Endothelial cell of umbilical vein (primary cell): ENCODE measurements around the gene JARID2. TPM values are rescaled to one million over a fixed set of nuclear protein-coding genes. Genes with fewer than 3 reads are reported as not detected.

Experiments used
- BruUV-seq: library from RNA; stranded (reverse); fragments of 400-500 nt; replicated peaks from 2 replicates; lab custom pipeline; 2021; lab: Mats Ljungman, UMichigan
- CTCF ChIA-PET: fragments of 300-600, 350-600 bp; sonication (Branson Sonifier 250); formaldehyde crosslinking; loops from one replicate; lab custom pipeline; 2021; ENCODE audit warnings: antibody characterized with exemption, inconsistent platforms; lab: Charles Lee
- POLR2A ChIA-PET: fragments of 300-600, 350-600 bp; sonication (Branson Sonifier 250); formaldehyde crosslinking; loops from one replicate; lab custom pipeline; 2021; ENCODE audit warnings: antibody characterized with exemption, inconsistent platforms; lab: Charles Lee
- DNase-seq: peaks from one replicate; pipeline ENCODE4 v3.0.0-alpha.2; 2011; ENCODE audit warnings: low read depth, low spot score
- FAIRE-seq: peaks from 2 replicates; lab custom pipeline; 2011; peaks lifted over from hg19 to GRCh38; lab: Jason Lieb, UNC
- H2AFZ ChIP-seq: 2 replicates; pipeline ENCODE4 v1.6.0; 2012; ENCODE audit warnings: low read depth, low read length, control low read depth, inconsistent platforms
- H3K27ac ChIP-seq: 2 replicates; pipeline ENCODE4 v1.5.1; 2011; ENCODE audit warnings: low read depth, mild to moderate bottlenecking, control low read depth, low read length, moderate library complexity; ENCODE audit not compliant: insufficient read depth
- H3K27me3 ChIP-seq, 2 experiments: 2 replicates each; pipeline versions ENCODE4 v1.6.0 to v1.6.1; 2011; ENCODE audit warnings: low read length in 2 of 2, mixed read lengths in 1 of 2; ENCODE audit not compliant: control insufficient read depth in 2 of 2, insufficient read depth in 2 of 2
- H3K36me3 ChIP-seq, 2 experiments: 2 replicates in 1 of 2; 3 replicates in 1 of 2; pipeline ENCODE4 v1.5.1; 2011; ENCODE audit warnings: low read length in 2 of 2, mild to moderate bottlenecking in 1 of 2, moderate library complexity in 1 of 2; ENCODE audit not compliant: control insufficient read depth in 2 of 2, insufficient read depth in 2 of 2; ENCODE audit errors: extremely low read depth in 1 of 2
- H3K4me1 ChIP-seq: 3 replicates; pipeline ENCODE4 v1.5.1; 2011; ENCODE audit warnings: mild to moderate bottlenecking, low read length; ENCODE audit not compliant: control insufficient read depth, insufficient read depth; ENCODE audit errors: extremely low read depth
- H3K4me2 ChIP-seq: 2 replicates; pipeline ENCODE4 v1.6.1; 2011; ENCODE audit warnings: low read length, control low read depth, mixed read lengths; ENCODE audit not compliant: insufficient read depth
- H3K4me3 ChIP-seq, 3 experiments: fragments of 200-600 bp in 1 of 3; sonication (generic), shearing (Covaris generic) in 1 of 3; replicated peaks in 1 of 3; 2 replicates each; pipeline ENCODE4 v1.5.1; 2011 to 2016; ENCODE audit warnings: control low read depth in 3 of 3, low read length in 3 of 3, mild to moderate bottlenecking in 2 of 3, inconsistent platforms in 1 of 3, low read depth in 1 of 3, moderate library complexity in 1 of 3; ENCODE audit not compliant: insufficient read depth in 1 of 3
- H3K79me2 ChIP-seq: 2 replicates; pipeline ENCODE4 v1.6.0; 2012; ENCODE audit warnings: low read length, inconsistent platforms; ENCODE audit not compliant: control insufficient read depth, insufficient read depth
- H3K9ac ChIP-seq: replicated peaks from 2 replicates; pipeline ENCODE3; 2011; ENCODE audit warnings: low read length, control low read depth; ENCODE audit not compliant: insufficient read depth; ENCODE audit errors: extremely low read depth
- H3K9me1 ChIP-seq: replicated peaks from 3 replicates; pipeline ENCODE4 v1.6.0; 2011; ENCODE audit warnings: mild to moderate bottlenecking, low read length; ENCODE audit not compliant: control insufficient read depth, insufficient read depth; ENCODE audit errors: extremely low read depth
- H3K9me3 ChIP-seq: replicated peaks from 2 replicates; pipeline ENCODE4 v1.5.1; 2012; ENCODE audit warnings: low read length, inconsistent platforms; ENCODE audit not compliant: control insufficient read depth, insufficient read depth
- H4K20me1 ChIP-seq: replicated peaks from 2 replicates; pipeline ENCODE3; 2011; ENCODE audit warnings: mild to moderate bottlenecking, low read length; ENCODE audit not compliant: control insufficient read depth, insufficient read depth; ENCODE audit errors: extremely low read depth
- EZH2 ChIP-seq: IDR thresholded peaks from 2 replicates; pipeline ENCODE4 v1.6.1; 2012; ENCODE audit warnings: borderline replicate concordance, low read depth, mild to moderate bottlenecking, moderate library complexity, low read length, inconsistent platforms; ENCODE audit not compliant: severe bottlenecking
- FOS ChIP-seq: IDR thresholded peaks from 2 replicates; pipeline ENCODE4 v1.6.1; 2011; ENCODE audit warnings: mild to moderate bottlenecking, low read length, moderate library complexity, borderline replicate concordance; ENCODE audit not compliant: insufficient read depth
- GATA2 ChIP-seq: IDR thresholded peaks from 2 replicates; pipeline ENCODE4 v1.7.0; 2011; ENCODE audit warnings: low read depth, mild to moderate bottlenecking, moderate library complexity, mixed read lengths, low read length; ENCODE audit not compliant: insufficient read length, insufficient read depth
- JUN ChIP-seq: IDR thresholded peaks from 2 replicates; pipeline ENCODE4 v1.6.1; 2011; ENCODE audit warnings: borderline replicate concordance, low read depth; ENCODE audit not compliant: insufficient read length, insufficient read depth
- MYC ChIP-seq: IDR thresholded peaks from one replicate; pipeline ENCODE4 v1.6.1; 2011; ENCODE audit warnings: mild to moderate bottlenecking, low read depth, low read length
- POLR2A ChIP-seq: IDR thresholded peaks from 2 replicates; pipeline ENCODE4 v1.6.1; 2012; ENCODE audit warnings: low read depth, mild to moderate bottlenecking, control low read depth, low read length
- POLR2AphosphoS5 ChIP-seq: IDR thresholded peaks from 2 replicates; pipeline ENCODE4 v1.6.1; 2012; ENCODE audit warnings: low read depth, mild to moderate bottlenecking, control low read depth, low read length, moderate library complexity; ENCODE audit not compliant: insufficient read depth
- dilution Hi-C: fragments of 300-500 bp; cut with MboI; formaldehyde crosslinking; loops from one replicate; pipeline ENCODE4 v1.15.0; 2019; ENCODE audit warnings: low sequenced_read_pairs; ENCODE audit not compliant: extremely low pct_ligation_motif_present
- intact Hi-C: fragments of 100-400 bp; cut with micrococcal nuclease; formaldehyde crosslinking; loops from one replicate; pipeline ENCODE4 v1.10.0; 2022
- polyA plus RNA-seq, 4 experiments: library from polyadenylated mRNA; depleted of rRNA in 3 of 4; stranded (reverse) in 3 of 4; unstranded in 1 of 4; fragments of >200 nt; gene quantifications; 2 replicates each; pipeline versions ENCODE4 v1.2.1 to v1.2.3, GENCODE V29; 2011 to 2012; ENCODE audit warnings: missing spikeins in 1 of 4
- total RNA-seq: library from RNA; stranded (reverse); gene quantifications from 2 replicates; pipeline ENCODE4 v1.2.3, GENCODE V29; 2021
- TF ChIP-seq, protein P1 (sequence below): IDR thresholded peaks from 2 replicates; pipeline ENCODE4 v1.6.1; 2011; ENCODE audit not compliant: insufficient read depth, insufficient read length
- TF ChIP-seq, protein P2 (sequence below), 2 donors: IDR thresholded peaks; 1 replicate in 1 of 2; 2 replicates in 1 of 2; pipeline ENCODE4 v1.5.1; 2011; ENCODE audit warnings: low read length in 2 of 2, mild to moderate bottlenecking in 2 of 2, moderate library complexity in 2 of 2, control low read depth in 1 of 2, inconsistent platforms in 1 of 2, low read depth in 1 of 2; ENCODE audit not compliant: insufficient read depth in 1 of 2; ENCODE audit errors: extremely low read depth in 1 of 2

JARID2 gene
- total and polyA plus RNA-seq, 2 donors (not counting 3 experiments of a cell fraction or from before 2014, with no cell fraction given) = 2.9 to 10.6 TPM

DNA sequence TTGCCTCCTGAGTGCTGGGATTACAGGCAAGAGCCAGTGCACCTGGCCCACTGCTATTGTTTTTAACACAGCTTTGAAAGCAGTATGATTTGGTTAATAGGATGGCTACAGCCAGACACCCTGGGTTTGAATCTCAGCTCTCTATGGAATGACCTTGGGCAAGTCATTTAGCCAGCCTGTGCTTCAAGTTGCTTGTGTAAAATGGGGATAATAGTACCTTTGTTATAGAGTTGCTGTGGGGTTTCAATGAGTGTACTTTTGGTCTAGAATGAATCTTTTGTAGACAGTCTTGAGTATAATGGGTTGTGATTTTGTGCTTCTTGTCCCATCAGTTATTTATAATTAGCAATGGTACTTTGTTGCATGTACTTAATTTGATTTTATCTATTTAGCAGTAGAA lies 70.9 kb downstream of the JARID2 start:
- intact Hi-C loops = no loop called here
- Histone ChIP-seq H3K27ac (no peak overlapping the region), H3K9me3 (no peaks in the 10 kb centered on the region), H3K9ac (no peak overlapping the region), H3K4me1 (peaks cover 15% of the 10 kb centered on the region), H3K4me2 (no peak overlapping the region), H4K20me1 (no peaks in the 10 kb centered on the region), H2AFZ (no peak overlapping the region), H3K79me2 (peaks cover 3% of the 10 kb centered on the region), H3K4me3 (no peak overlapping the region), H3K36me3 (no peaks in the 10 kb centered on the region), H3K27me3 (no peaks in the 10 kb centered on the region), H3K9me1 (no peaks in the 10 kb centered on the region)
- no TSS peak for BruUV-seq
- dilution Hi-C loops = no loop called here
- CTCF ChIA-PET = interaction anchor here (1.0 to 1.1 kb wide), 2 partner anchors 11 to 49 kb away, joined by 3 read pairs; no protein-coding TSS in a partner anchor
- DNase-seq (no peak), FAIRE-seq (no peak)
- TF ChIP-seq JUN (no peak), FOS (no peak), MYC (no peak), POLR2AphosphoS5 (no peak), GATA2 (no peak), EZH2 (no peak), POLR2A (no peak)
- TF ChIP-seq, protein P1, sequence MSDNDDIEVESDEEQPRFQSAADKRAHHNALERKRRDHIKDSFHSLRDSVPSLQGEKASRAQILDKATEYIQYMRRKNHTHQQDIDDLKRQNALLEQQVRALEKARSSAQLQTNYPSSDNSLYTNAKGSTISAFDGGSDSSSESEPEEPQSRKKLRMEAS = no peak
- TF ChIP-seq, protein P2, sequence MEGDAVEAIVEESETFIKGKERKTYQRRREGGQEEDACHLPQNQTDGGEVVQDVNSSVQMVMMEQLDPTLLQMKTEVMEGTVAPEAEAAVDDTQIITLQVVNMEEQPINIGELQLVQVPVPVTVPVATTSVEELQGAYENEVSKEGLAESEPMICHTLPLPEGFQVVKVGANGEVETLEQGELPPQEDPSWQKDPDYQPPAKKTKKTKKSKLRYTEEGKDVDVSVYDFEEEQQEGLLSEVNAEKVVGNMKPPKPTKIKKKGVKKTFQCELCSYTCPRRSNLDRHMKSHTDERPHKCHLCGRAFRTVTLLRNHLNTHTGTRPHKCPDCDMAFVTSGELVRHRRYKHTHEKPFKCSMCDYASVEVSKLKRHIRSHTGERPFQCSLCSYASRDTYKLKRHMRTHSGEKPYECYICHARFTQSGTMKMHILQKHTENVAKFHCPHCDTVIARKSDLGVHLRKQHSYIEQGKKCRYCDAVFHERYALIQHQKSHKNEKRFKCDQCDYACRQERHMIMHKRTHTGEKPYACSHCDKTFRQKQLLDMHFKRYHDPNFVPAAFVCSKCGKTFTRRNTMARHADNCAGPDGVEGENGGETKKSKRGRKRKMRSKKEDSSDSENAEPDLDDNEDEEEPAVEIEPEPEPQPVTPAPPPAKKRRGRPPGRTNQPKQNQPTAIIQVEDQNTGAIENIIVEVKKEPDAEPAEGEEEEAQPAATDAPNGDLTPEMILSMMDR (IDR thresholded peaks at IDR 0.05; ENCODE audit: extremely low read depth in 1 of 2, insufficient read depth in 1 of 2, low read depth in 1 of 2, low read length in 2 of 2) = no peak
- POLR2A ChIA-PET = no interaction called here
